Ovary (tissue), 9 donors: ENCODE data around the gene LYAR. TPM values are rescaled to one million over a fixed set of nuclear protein-coding genes. Genes with fewer than 3 reads are reported as not detected.

ENCODE experiments used
- DNase-seq, 5 donors: peaks; one replicate each; pipeline ENCODE4 v3.0.0-alpha.2; 2019 to 2020
- H3K27ac ChIP-seq, 2 donors: fragments of 200-600 bp; one replicate each; pipeline versions ENCODE4 v1.5.1 to v1.8.0; 2019 to 2022
- H3K27me3 ChIP-seq: fragments of 200-600 bp; one replicate; pipeline ENCODE4 v1.8.0; 2022
- H3K36me3 ChIP-seq: fragments of 200-600 bp; sonication (generic); one replicate; pipeline ENCODE4 v1.5.1; 2019
- H3K4me1 ChIP-seq: one replicate; pipeline ENCODE4 v1.8.1; 2013; ENCODE audit warnings: mild to moderate bottlenecking, moderate library complexity; ENCODE audit not compliant: insufficient read depth
- H3K4me3 ChIP-seq: fragments of 200-600 bp; sonication (generic); one replicate; pipeline ENCODE4 v1.5.1; 2017
- H3K9me3 ChIP-seq, 2 donors: fragments of 200-600 bp in 1 of 2; sonication (generic) in 1 of 2; one replicate each; pipeline versions ENCODE4 v1.5.1 to v1.8.1; 2013 to 2019; ENCODE audit warnings: mild to moderate bottlenecking in 1 of 2, moderate library complexity in 1 of 2
- EP300 ChIP-seq: sonication (generic); formaldehyde crosslinking; IDR thresholded peaks from one replicate; pipeline ENCODE4 v1.6.1; 2017; ENCODE audit warnings: antibody characterized with exemption
- POLR2A ChIP-seq: fragments of 450-650 bp; IDR thresholded peaks from one replicate; pipeline ENCODE4 v1.6.1; 2017; ENCODE audit warnings: antibody characterized with exemption, mild to moderate bottlenecking, moderate library complexity
- WGBS, 3 donors: extraction: QIAGEN DNeasy Blood & Tissue Kit in 1 of 3; methylation state at CpG; one replicate each; pipeline versions ENCODE4 v1.1.5 to v1.1.7; 2013 to 2017; 5-methylcytosine and 5-hydroxymethylcytosine counted together
- intact Hi-C, 4 donors: fragments of 100-400 bp; cut with DNase I; formaldehyde crosslinking; loops; one replicate each; pipeline versions ENCODE4 v1.11.0 to v1.15.1; 2022 to 2023
- polyA plus RNA-seq, 2 donors: library from polyadenylated mRNA; stranded (reverse); fragments of 200-250 nt in 1 of 2; fragments of 350-450 nt in 1 of 2; fragmentation: Illumina TruSeq in 1 of 2; extraction: RNeasy Lipid Tissue Mini Kit (QIAGEN cat#74804) in 1 of 2; gene quantifications; one replicate each; pipeline ENCODE4 v1.2.3, GENCODE V29; 2013 to 2014
- total RNA-seq, 7 donors: library from RNA; depleted of rRNA in 2 of 7; stranded (reverse); fragments of >200 nt in 2 of 7; fragmentation: NEBNext Ultra II Directional in 3 of 7; extraction: Animal tissue kit (Norgen Biotek cat#: 25700) in 3 of 7; gene quantifications; one replicate each; pipeline versions ENCODE4 v1.1.0 to v1.2.4, GENCODE V29; 2016 to 2023
- TF ChIP-seq, protein P1 (sequence below), 3 donors: fragments of 450-650 bp in 2 of 3; fragments of 200-600 bp in 1 of 3; IDR thresholded peaks; one replicate each; pipeline versions ENCODE4 v1.5.1 to v1.8.0; 2016 to 2022; ENCODE audit warnings: antibody characterized with exemption in 3 of 3, mild to moderate bottlenecking in 1 of 3
- donor health status: DM: no; HTN: no; CAD: no; lungs with moderate emphysema.
- donor health status: DM: no; HTN: no; CAD: no.
- donor health status: Bipolar disorder and iron deficiency.
- donor health status: DM: yes; HTN: yes; CAD: no.
- donor health status: DM: no; HTN: no; CAD: no.
- donor health status: DM: yes; HTN: yes; CAD: no.

Gene LYAR
- total and polyA plus RNA-seq, 9 donors: 9.9 to 21.8 (median 13.1) TPM

DNA sequence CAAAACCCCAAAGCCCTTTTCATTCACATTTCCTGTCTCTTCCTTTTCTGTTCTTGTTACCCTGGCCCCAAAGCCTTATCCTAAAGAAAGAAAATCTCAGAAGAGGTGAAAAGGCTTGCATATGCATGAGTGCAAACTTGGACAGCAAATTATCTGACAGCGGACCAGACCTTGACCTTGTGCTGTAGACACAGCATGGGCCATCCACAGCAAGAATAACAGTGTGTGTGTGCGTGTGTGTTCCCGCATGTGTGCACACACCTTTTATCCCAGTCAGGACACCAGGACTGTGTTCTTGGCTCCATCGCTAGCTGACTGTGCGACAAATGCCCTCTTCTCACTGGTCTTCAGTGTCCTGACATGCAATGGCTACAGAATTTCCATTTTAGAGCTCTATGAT is 35.4 kb upstream of the LYAR start:
- no peak for DNase-seq
- Histone ChIP-seq H3K27ac (no peak overlapping the region), H3K36me3 (no peaks in the 10 kb centered on the region), H3K4me3 (no peak overlapping the region), H3K4me1 (peaks cover 3% of the 10 kb centered on the region), H3K9me3 (no peaks in the 10 kb centered on the region), H3K27me3 (no peaks in the 10 kb centered on the region)
- TF ChIP-seq EP300 (no peak), POLR2A (no peak)
- TF ChIP-seq, protein P1, sequence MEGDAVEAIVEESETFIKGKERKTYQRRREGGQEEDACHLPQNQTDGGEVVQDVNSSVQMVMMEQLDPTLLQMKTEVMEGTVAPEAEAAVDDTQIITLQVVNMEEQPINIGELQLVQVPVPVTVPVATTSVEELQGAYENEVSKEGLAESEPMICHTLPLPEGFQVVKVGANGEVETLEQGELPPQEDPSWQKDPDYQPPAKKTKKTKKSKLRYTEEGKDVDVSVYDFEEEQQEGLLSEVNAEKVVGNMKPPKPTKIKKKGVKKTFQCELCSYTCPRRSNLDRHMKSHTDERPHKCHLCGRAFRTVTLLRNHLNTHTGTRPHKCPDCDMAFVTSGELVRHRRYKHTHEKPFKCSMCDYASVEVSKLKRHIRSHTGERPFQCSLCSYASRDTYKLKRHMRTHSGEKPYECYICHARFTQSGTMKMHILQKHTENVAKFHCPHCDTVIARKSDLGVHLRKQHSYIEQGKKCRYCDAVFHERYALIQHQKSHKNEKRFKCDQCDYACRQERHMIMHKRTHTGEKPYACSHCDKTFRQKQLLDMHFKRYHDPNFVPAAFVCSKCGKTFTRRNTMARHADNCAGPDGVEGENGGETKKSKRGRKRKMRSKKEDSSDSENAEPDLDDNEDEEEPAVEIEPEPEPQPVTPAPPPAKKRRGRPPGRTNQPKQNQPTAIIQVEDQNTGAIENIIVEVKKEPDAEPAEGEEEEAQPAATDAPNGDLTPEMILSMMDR (IDR thresholded peaks at IDR 0.05): no peak
- WGBS, 3 donors: 83 to 92% (median 91%) methylated on average over 5 of the region's 5 CpGs
- intact Hi-C loops: loop anchor here in 1 of 4 donors (10.0 kb wide), 1 partner anchor 71 kb away; no protein-coding TSS in a partner anchor

- TF ChIP-seq POLR2A (no peak), EP300 (no peak)
- TF ChIP-seq, protein P1 (IDR thresholded peaks at IDR 0.05): no peak
- H3K27me3 ChIP-seq: no peaks in the 10 kb centered on the region
- no peaks in the 10 kb centered on the region for H3K9me3 ChIP-seq
- no peak overlapping the region for H3K4me3 ChIP-seq
- intact Hi-C loops: loop anchor here in 1 of 4 donors (10.0 kb wide), 1 partner anchor 69 kb away; no protein-coding TSS in a partner anchor
- no peak for DNase-seq
- peak overlapping the region in 1 of 2 donors; percentile 43 for H3K27ac ChIP-seq
- no peaks in the 10 kb centered on the region for H3K36me3 ChIP-seq
- peaks cover 3% of the 10 kb centered on the region for H3K4me1 ChIP-seq
- whole genome bisulfite sequencing, 3 donors: 12 to 16% (median 15%) methylated on average over 10 of the region's 10 CpGs
Measured at GRCh38 chr4:4323705-4324534, 34.0 kb upstream of the LYAR start.

DNA sequence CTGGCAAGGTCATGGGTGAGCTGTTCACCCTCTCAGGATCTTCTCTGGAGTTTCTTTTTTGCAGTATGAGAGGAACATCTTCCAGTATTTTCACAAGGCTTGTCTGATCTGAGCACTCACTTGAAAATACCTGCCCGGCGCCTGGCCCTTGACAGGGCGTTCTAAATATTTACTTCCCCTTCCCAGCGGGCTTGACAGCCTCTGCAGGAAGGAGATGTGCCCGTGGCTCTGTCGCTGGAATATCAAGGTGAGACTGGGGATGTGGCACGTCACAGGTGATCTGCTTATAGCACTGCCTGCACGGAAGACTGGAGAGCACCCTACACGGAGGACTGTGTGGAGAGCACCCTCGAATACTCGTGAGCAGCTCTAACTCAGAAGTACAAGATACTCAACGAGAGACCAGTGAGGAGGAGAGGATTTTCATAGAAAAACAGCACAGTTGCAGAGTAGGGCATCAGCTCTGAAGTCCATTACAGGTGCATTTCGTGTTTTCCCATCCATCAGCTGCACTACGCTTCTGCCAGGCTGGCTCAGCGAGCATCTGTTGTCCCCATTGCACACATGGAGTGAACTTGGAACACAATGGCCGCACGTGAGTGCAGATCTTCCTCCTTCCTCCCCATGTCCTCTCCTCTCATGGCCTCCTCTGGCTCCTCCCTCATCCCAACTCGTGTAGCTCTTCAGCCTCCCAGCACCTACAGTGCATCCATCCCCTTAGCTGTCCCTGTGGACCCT is 32.2 kb upstream of the LYAR start:
- no peak for DNase-seq
- intact Hi-C loops: loop anchor here in 1 of 4 donors (10.0 kb wide), 1 partner anchor 67 kb away; no protein-coding TSS in a partner anchor
- 83 to 90% (median 90%) methylated on average over 18 of the region's 18 CpGs for WGBS, 3 donors
- TF ChIP-seq, protein P1 (IDR thresholded peaks at IDR 0.05): no peak
- TF ChIP-seq POLR2A: no peak
- Histone ChIP-seq H3K4me1 (peaks cover 3% of the 10 kb centered on the region), H3K4me3 (no peak overlapping the region), H3K9me3 (no peaks in the 10 kb centered on the region), H3K27ac (no peak overlapping the region), H3K36me3 (no peaks in the 10 kb centered on the region), H3K27me3 (no peaks in the 10 kb centered on the region)

GRCh38 chr4:4320951-4321714 is 31.2 kb upstream of the LYAR start:
- 91 to 94% (median 94%) methylated on average over 26 of the region's 26 CpGs for WGBS, 3 donors
- no peak for TF ChIP-seq POLR2A
- TF ChIP-seq EP300: no peak
- TF ChIP-seq, protein P1 (IDR thresholded peaks at IDR 0.05): no peak
- no peak overlapping the region for H3K27ac ChIP-seq
- H3K27me3 ChIP-seq: no peaks in the 10 kb centered on the region
- H3K9me3 ChIP-seq: no peaks in the 10 kb centered on the region
- H3K36me3 ChIP-seq: no peaks in the 10 kb centered on the region
- intact Hi-C loops: loop anchor here in 1 of 4 donors (10.0 kb wide), 1 partner anchor 66 kb away; no protein-coding TSS in a partner anchor
- peaks cover 3% of the 10 kb centered on the region for H3K4me1 ChIP-seq
- no peak overlapping the region for H3K4me3 ChIP-seq
- peak in 1 of 5 donors; percentile 8 for DNase-seq
